GM12875 (cell line): ENCODE results near the gene L1CAM.

ENCODE experiments used
- H3K4me3 ChIP-seq: one replicate; pipeline ENCODE4 v1.5.1; 2011; ENCODE audit warnings: low read depth, low read length, control low read depth
- TF ChIP-seq, protein P1 (sequence below): IDR thresholded peaks from 2 replicates; pipeline ENCODE4 v1.5.1; 2011; ENCODE audit warnings: low read depth, mild to moderate bottlenecking, control low read depth, inconsistent platforms, low read length, moderate library complexity, borderline replicate concordance; ENCODE audit not compliant: insufficient read depth

L1CAM gene

DNA sequence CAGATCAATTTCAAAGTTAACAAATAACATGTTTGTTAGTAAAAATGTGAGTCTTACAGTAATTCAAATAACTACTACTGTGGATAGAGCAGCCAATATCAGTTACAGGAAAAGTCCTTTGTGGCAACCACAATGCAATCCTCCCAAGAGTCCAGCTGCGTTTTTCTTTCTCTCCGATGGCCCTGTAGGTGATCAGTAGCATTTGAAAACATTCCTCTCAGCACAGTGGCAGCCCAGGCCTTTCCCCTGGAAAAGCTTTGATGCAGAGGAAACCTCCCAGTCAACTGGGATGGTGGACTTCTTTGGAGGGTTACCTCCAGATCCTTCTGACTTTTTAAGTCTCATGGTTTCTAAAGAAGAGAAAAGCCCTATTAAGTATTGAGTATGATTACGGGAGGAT is 37.6 kb downstream of the L1CAM start:
- no peak overlapping the region for H3K4me3 ChIP-seq
- TF ChIP-seq, protein P1, sequence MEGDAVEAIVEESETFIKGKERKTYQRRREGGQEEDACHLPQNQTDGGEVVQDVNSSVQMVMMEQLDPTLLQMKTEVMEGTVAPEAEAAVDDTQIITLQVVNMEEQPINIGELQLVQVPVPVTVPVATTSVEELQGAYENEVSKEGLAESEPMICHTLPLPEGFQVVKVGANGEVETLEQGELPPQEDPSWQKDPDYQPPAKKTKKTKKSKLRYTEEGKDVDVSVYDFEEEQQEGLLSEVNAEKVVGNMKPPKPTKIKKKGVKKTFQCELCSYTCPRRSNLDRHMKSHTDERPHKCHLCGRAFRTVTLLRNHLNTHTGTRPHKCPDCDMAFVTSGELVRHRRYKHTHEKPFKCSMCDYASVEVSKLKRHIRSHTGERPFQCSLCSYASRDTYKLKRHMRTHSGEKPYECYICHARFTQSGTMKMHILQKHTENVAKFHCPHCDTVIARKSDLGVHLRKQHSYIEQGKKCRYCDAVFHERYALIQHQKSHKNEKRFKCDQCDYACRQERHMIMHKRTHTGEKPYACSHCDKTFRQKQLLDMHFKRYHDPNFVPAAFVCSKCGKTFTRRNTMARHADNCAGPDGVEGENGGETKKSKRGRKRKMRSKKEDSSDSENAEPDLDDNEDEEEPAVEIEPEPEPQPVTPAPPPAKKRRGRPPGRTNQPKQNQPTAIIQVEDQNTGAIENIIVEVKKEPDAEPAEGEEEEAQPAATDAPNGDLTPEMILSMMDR: no peak

DNA sequence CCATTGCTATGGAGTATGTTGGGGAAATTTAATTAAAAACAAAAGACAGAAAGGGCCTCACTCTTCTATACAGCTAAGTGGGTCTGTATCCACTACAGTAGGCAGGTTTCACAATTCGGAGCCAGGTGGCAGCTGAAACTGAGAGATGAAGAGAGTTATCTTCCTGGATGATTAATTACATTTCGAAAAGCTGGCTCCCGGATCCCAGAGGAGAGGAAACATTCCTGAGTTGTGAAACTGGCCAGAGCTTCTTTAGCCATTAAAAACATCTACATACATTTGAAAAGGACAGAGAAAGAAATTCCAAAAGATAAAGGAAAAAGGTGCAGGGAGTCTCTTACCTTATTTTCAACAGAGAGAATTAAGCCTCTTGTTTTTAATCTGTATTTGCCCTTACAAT is 40.1 kb downstream of the L1CAM start:
- no peak overlapping the region for H3K4me3 ChIP-seq
- TF ChIP-seq, protein P1: no peak

DNA sequence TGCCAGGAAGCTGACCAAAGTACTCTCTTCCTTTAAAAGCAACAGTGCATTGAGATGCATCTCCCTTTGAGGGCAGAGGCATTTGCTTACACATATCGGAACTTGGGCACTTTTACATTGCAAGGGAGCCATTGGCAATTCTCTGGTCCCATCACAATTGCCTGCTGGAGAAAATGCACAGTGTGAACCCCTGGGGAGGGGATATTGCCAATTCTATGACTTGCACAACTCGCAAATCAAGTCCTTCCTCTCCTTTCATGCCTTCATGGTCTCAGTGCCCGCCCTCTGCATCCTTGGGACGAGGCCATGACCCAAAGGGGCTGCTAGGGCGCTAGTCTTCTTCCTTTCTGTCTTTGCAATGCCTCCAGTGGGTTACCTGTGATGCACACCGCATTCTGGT is 40.8 kb downstream of the L1CAM start:
- TF ChIP-seq, protein P1: no peak
- no peak overlapping the region for H3K4me3 ChIP-seq

DNA sequence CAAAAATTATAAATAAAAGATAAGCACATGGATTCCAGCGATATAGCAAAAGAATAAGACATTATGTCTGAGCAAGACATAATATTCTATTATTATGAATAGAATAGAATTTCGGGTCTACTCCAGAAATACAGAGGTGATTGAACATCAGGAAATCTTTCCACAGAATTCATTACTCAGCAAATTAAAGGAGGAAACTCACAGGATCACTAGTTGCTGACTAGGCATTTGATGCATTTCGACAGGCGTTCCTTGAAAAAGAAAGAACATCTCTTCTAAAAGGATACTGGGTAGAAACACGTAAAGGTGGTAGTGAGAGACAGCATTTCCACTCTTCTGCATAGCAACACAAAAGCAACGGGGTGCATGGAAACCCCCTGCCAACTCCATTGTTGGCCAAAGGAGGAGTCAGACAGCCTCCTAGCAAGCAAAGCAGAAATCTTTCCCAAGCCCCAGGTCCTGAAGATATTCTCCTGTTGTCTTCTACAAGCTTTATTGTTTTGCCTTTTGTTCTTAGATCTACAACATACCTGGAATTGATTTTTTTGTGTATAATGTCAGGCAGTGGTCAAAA is 41.4 kb downstream of the L1CAM start:
- TF ChIP-seq, protein P1: no peak
- H3K4me3 ChIP-seq: no peak overlapping the region

DNA sequence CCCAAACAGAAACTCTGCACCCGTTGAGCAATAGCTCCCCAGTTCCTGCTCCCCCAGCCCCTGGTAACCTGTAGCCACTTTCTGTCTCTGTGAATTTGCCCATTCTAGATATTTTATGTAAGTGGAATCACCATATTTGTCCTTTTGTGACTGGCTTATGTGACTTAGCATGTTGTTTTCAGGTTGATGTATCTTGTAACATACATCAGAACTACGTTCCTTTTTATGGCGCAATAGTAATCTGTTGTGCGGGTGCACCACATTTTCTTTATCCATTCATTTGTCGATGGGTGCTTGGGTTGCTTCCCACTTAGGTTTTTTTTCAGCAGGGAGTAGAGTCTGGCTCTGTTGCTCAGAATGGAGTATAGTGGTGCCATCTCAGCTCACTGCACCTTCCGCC is 49.1 kb downstream of the L1CAM start:
- no peak overlapping the region for H3K4me3 ChIP-seq
- TF ChIP-seq, protein P1: no peak

DNA sequence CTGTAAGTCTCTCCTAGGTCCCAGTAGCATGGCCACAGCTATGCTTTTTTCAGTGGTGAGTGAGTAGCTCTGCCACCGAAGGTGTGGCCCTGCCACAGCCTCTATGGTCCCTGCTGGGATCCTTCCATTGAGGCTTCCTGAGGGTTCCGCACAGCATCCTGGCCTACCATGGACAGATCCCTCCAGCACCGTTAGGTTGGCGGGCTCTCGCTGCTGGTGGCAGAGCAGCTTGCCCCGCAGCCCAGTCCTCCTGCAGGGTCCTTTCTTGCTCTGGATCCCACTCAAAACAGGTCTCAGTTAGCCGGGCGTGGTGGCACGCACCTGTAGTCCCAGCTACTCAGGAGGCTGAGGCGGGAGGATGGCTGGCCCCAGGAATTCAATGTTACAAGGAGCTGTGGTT is 53.2 kb downstream of the L1CAM start:
- TF ChIP-seq, protein P1: no peak

DNA sequence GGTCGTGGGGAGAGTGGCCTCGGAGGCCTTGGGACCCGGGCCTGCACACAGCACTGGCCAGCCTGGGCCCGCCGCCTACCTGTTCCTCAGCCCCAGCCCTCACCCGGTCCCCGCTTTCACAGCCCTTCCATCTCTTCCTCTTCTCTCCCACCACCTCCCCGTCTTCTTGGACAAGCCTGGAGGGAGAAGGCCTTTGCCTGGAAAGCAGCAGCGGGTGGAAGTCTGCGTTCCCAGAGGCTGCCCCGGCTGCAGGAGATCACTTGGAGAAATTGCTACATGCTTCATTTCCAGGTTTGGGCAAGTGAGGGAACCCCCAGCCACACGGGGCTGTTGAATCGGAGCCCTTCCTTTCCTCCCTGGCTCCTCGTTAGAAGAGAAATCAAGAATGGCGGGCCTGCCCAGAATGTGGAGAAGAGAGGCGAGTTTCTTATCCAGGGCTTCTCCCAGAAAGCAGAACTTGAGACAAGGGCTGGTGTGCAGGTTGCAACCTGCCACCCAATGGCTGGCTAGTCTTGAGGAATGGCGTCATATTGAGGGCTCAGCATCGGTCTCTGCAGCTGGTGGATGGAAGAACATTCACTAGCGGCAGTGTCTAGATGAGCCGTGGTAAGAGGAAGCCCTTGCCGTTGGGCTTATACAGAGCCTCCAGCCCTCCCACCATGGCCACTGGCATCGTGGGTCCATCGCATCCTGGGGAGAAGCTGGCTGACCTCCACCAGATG is 54.4 kb downstream of the L1CAM start:
- TF ChIP-seq, protein P1: no peak
- H3K4me3 ChIP-seq: no peak overlapping the region

More for the DNA sequence above, 53.2 kb downstream of the L1CAM start:
- H3K4me3 ChIP-seq: no peak overlapping the region
